ENCODE measurements around the gene GABRR1. TPM values are rescaled to one million over a fixed set of nuclear protein-coding genes. Genes with fewer than 3 reads are reported as not detected.

Gene GABRR1
- total and polyA plus RNA-seq, 2 donors (not counting 1 experiment from before 2014, with no cell fraction given), result not detected

DNA sequence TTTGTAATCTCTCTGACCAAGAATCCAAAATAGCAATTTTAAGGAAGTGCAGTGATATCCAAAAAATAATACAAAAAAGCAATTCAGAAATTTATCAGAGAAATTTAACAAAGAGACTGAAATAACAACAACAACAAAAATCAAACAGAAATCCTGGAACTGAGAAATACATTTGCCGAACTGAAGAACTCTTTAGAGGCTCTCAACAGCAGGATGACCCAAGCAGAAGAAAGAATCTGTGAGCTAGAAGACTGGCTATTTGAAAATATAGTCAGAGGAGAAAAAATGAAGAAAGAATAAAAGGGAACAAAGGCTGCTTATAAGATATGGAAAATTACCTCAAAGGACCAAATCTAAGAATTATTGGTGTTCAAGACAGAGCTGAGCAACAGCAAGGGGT lies 22.6 kb downstream of the GABRR1 start:
- H3K4me1 ChIP-seq (ENCODE audit: control insufficient read depth, extremely low read depth, insufficient read depth, low read length), result no peaks in the 10 kb centered on the region
- H3K36me3 ChIP-seq (ENCODE audit: control insufficient read depth, insufficient read depth, low read length), result no peaks in the 10 kb centered on the region
- no peaks in the 10 kb centered on the region for H3K9me3 ChIP-seq (ENCODE audit: control insufficient read depth, insufficient read depth, low read depth, low read length)
- TF ChIP-seq, protein P1, sequence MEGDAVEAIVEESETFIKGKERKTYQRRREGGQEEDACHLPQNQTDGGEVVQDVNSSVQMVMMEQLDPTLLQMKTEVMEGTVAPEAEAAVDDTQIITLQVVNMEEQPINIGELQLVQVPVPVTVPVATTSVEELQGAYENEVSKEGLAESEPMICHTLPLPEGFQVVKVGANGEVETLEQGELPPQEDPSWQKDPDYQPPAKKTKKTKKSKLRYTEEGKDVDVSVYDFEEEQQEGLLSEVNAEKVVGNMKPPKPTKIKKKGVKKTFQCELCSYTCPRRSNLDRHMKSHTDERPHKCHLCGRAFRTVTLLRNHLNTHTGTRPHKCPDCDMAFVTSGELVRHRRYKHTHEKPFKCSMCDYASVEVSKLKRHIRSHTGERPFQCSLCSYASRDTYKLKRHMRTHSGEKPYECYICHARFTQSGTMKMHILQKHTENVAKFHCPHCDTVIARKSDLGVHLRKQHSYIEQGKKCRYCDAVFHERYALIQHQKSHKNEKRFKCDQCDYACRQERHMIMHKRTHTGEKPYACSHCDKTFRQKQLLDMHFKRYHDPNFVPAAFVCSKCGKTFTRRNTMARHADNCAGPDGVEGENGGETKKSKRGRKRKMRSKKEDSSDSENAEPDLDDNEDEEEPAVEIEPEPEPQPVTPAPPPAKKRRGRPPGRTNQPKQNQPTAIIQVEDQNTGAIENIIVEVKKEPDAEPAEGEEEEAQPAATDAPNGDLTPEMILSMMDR (conservative IDR thresholded peaks at IDR 0.05 in 1 of 2, IDR thresholded peaks at IDR 0.05 in 1 of 2; ENCODE audit: low read depth in 1 of 2, low read length in 2 of 2), result no peak
- TF ChIP-seq EZH2 (IDR thresholded peaks at IDR 0.05; ENCODE audit: low read length, missing control alignments), result no peak
- H3K27me3 ChIP-seq (ENCODE audit: control insufficient read depth, insufficient read depth, low read length), result no peaks in the 10 kb centered on the region
- DNase-seq (ENCODE audit: low read depth in 2 of 2), result no peak
- no peak overlapping the region for H3K9ac ChIP-seq (ENCODE audit: insufficient read depth, low read length)
- no peak overlapping the region for H3K27ac ChIP-seq (ENCODE audit: insufficient read depth, low read length)
- no peak overlapping the region for H2AFZ ChIP-seq (ENCODE audit: low read length)
- no peaks in the 10 kb centered on the region for H4K20me1 ChIP-seq (ENCODE audit: control insufficient read depth, extremely low read depth, insufficient read depth, low read length)
- H3K4me3 ChIP-seq (replicated peaks in 1 of 4; ENCODE audit: control extremely low read depth in 1 of 4, insufficient read depth in 1 of 4, low read depth in 3 of 4, low read length in 4 of 4), result no peak overlapping the region
- no peaks in the 10 kb centered on the region for H3K79me2 ChIP-seq (ENCODE audit: control insufficient read depth, insufficient read depth, low read length)
- no peak overlapping the region for H3K4me2 ChIP-seq (ENCODE audit: extremely low read depth, insufficient read depth, low read length)

DNA sequence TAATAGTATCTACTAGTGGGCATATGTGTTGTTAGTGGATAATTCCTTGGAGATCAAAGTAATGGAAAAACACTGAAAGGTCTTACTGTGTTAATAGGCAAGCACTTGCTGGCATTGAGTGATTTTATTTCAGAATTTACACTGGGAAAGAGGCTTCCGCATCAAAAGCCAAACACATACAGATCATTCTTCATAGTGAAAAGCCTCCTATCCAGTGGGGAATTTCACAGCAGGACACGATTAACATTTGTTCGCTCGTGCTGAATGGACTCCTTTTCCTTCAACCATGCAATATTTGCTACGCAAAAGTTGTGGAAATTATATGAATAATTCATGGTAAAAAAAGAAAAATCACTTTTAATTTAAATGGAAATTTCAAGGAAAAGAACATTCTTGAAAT lies 26.4 kb downstream of the GABRR1 start:
- Histone ChIP-seq H3K9me3 (ENCODE audit: control insufficient read depth, insufficient read depth, low read depth, low read length) (no peaks in the 10 kb centered on the region), H3K4me2 (ENCODE audit: extremely low read depth, insufficient read depth, low read length) (no peak overlapping the region), H3K27me3 (ENCODE audit: control insufficient read depth, insufficient read depth, low read length) (no peaks in the 10 kb centered on the region), H3K4me3 (replicated peaks in 1 of 4; ENCODE audit: control extremely low read depth in 1 of 4, insufficient read depth in 1 of 4, low read depth in 3 of 4, low read length in 4 of 4) (no peak overlapping the region), H3K27ac (ENCODE audit: insufficient read depth, low read length) (no peak overlapping the region), H3K36me3 (ENCODE audit: control insufficient read depth, insufficient read depth, low read length) (no peaks in the 10 kb centered on the region), H3K9ac (ENCODE audit: insufficient read depth, low read length) (no peak overlapping the region), H2AFZ (ENCODE audit: low read length) (no peak overlapping the region), H3K4me1 (ENCODE audit: control insufficient read depth, extremely low read depth, insufficient read depth, low read length) (no peaks in the 10 kb centered on the region), H3K79me2 (ENCODE audit: control insufficient read depth, insufficient read depth, low read length) (no peaks in the 10 kb centered on the region), H4K20me1 (ENCODE audit: control insufficient read depth, extremely low read depth, insufficient read depth, low read length) (no peaks in the 10 kb centered on the region)
- TF ChIP-seq, protein P1 (conservative IDR thresholded peaks at IDR 0.05 in 1 of 2, IDR thresholded peaks at IDR 0.05 in 1 of 2; ENCODE audit: low read depth in 1 of 2, low read length in 2 of 2), result no peak
- no peak for TF ChIP-seq EZH2 (IDR thresholded peaks at IDR 0.05; ENCODE audit: low read length, missing control alignments)
- DNase-seq (ENCODE audit: low read depth in 2 of 2), result no peak

DNA sequence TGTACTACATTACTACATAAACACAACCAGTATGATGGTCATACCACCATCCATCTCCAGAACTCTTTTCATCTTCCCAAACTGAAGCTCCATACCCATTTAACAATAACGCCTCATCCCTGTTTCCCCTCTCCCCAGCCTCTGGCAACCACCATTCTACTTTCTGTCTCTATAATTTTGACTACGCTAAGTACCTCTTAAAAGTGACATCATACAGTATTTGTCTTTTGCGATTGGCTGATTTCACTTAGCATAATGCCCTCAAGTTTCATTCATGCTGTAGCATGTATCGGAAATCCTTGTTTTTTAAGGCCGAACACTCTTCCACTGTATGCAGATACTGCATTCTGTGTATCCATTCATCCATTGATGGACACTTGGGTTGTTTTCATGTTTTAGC lies 29.7 kb downstream of the GABRR1 start:
- Histone ChIP-seq H3K27ac (ENCODE audit: insufficient read depth, low read length) (no peak overlapping the region), H3K4me2 (ENCODE audit: extremely low read depth, insufficient read depth, low read length) (no peak overlapping the region), H3K27me3 (ENCODE audit: control insufficient read depth, insufficient read depth, low read length) (no peaks in the 10 kb centered on the region), H3K4me3 (replicated peaks in 1 of 4; ENCODE audit: control extremely low read depth in 1 of 4, insufficient read depth in 1 of 4, low read depth in 3 of 4, low read length in 4 of 4) (no peak overlapping the region), H3K9ac (ENCODE audit: insufficient read depth, low read length) (no peak overlapping the region), H2AFZ (ENCODE audit: low read length) (no peak overlapping the region), H3K36me3 (ENCODE audit: control insufficient read depth, insufficient read depth, low read length) (no peaks in the 10 kb centered on the region), H3K4me1 (ENCODE audit: control insufficient read depth, extremely low read depth, insufficient read depth, low read length) (no peaks in the 10 kb centered on the region), H3K9me3 (ENCODE audit: control insufficient read depth, insufficient read depth, low read depth, low read length) (no peaks in the 10 kb centered on the region), H3K79me2 (ENCODE audit: control insufficient read depth, insufficient read depth, low read length) (no peaks in the 10 kb centered on the region), H4K20me1 (ENCODE audit: control insufficient read depth, extremely low read depth, insufficient read depth, low read length) (no peaks in the 10 kb centered on the region)
- TF ChIP-seq EZH2 (IDR thresholded peaks at IDR 0.05; ENCODE audit: low read length, missing control alignments), result no peak
- TF ChIP-seq, protein P1 (conservative IDR thresholded peaks at IDR 0.05 in 1 of 2, IDR thresholded peaks at IDR 0.05 in 1 of 2; ENCODE audit: low read depth in 1 of 2, low read length in 2 of 2), result no peak
- DNase-seq (ENCODE audit: low read depth in 2 of 2), result no peak
